NK-92 treated with Interleukin-12 subunit alpha and Interleukin-12 subunit beta, amount 100 ng/mL, for 24 hours (cell line): Measurements from ENCODE around the gene YAE1.
"Not testable (repeated sequence)": the region's sequence is repeated elsewhere in the genome, so short reads cannot be mapped to it uniquely, and the experiment has no call there.

Source experiments
- DNase-seq: peaks from one replicate; lab custom pipeline; 2025; lab: John Stamatoyannopoulos, UW

Gene YAE1

GRCh38 chr7:39566023-39566921 is at the start of gene YAE1:
TSS of gene YAE1 (plus strand) at chr7:39566404. CDS start at chr7:39566419, 15 bp downstream.
- DNase-seq, result peak; percentile 65

- no peak for DNase-seq
Measured at GRCh38 chr7:39516498-39516897, 49.7 kb upstream of the YAE1 start.

- no peak for DNase-seq
Measured at GRCh38 chr7:39517240-39517639, 49.0 kb upstream of the YAE1 start.

- DNase-seq, result no peak
Measured at GRCh38 chr7:39525926-39526325, 40.3 kb upstream of the YAE1 start.

GRCh38 chr7:39526666-39527065 is 39.5 kb upstream of the YAE1 start:
- no peak for DNase-seq

GRCh38 chr7:39527296-39527695 is 38.9 kb upstream of the YAE1 start:
- DNase-seq, result no peak

- no peak for DNase-seq
Measured at GRCh38 chr7:39527951-39528350, 38.3 kb upstream of the YAE1 start.

- DNase-seq, result no peak
Measured at GRCh38 chr7:39528849-39529248, 37.4 kb upstream of the YAE1 start.

- DNase-seq, result no peak
Measured at GRCh38 chr7:39529582-39529981, 36.6 kb upstream of the YAE1 start.

- no peak for DNase-seq
Measured at GRCh38 chr7:39530971-39531370, 35.2 kb upstream of the YAE1 start.

GRCh38 chr7:39531818-39532217 is 34.4 kb upstream of the YAE1 start:
- no peak for DNase-seq

- DNase-seq, result no peak
Measured at GRCh38 chr7:39532832-39533231, 33.4 kb upstream of the YAE1 start.

GRCh38 chr7:39534599-39534998 is 31.6 kb upstream of the YAE1 start:
- DNase-seq, result no peak

GRCh38 chr7:39535064-39535463 is 31.1 kb upstream of the YAE1 start:
- DNase-seq, result no peak

- no peak for DNase-seq
Measured at GRCh38 chr7:39535720-39536119, 30.5 kb upstream of the YAE1 start.

- DNase-seq, result no peak
Measured at GRCh38 chr7:39536951-39537350, 29.3 kb upstream of the YAE1 start.

- no peak for DNase-seq
Measured at GRCh38 chr7:39539816-39540215, 26.4 kb upstream of the YAE1 start.

- DNase-seq, result no peak
Measured at GRCh38 chr7:39540320-39540719, 25.9 kb upstream of the YAE1 start.

GRCh38 chr7:39541511-39541910 is 24.7 kb upstream of the YAE1 start:
- no peak for DNase-seq

- not testable (repeated sequence) for DNase-seq
Measured at GRCh38 chr7:39544774-39545173, 21.4 kb upstream of the YAE1 start.

GRCh38 chr7:39547336-39547735 is 18.9 kb upstream of the YAE1 start:
- no peak for DNase-seq

- no peak for DNase-seq
Measured at GRCh38 chr7:39550411-39550810, 15.8 kb upstream of the YAE1 start.

GRCh38 chr7:39553436-39553835 is 12.8 kb upstream of the YAE1 start:
- DNase-seq, result no peak

GRCh38 chr7:39554583-39555165 is 11.5 kb upstream of the YAE1 start:
- no peak for DNase-seq
